Esophagus muscularis mucosa (tissue), 4 donors: ENCODE data around the gene SLC7A14. TPM values are rescaled to one million over a fixed set of nuclear protein-coding genes. Genes with fewer than 3 reads are reported as not detected.

ENCODE experiments used
- DNase-seq: peaks from one replicate; pipeline ENCODE4 v3.0.0-alpha.2; 2017; ENCODE audit errors: extremely low spot score
- H3K27ac ChIP-seq, 4 donors: fragments of 200-600 bp; sonication (generic); replicated peaks in 1 of 4; 1 replicate in 3 of 4; 2 replicates in 1 of 4; pipeline ENCODE4 v1.5.1; 2016 to 2019; ENCODE audit warnings: mild to moderate bottlenecking in 1 of 4
- H3K27me3 ChIP-seq, 4 donors: fragments of 200-600 bp; sonication (generic); one replicate each; pipeline versions ENCODE4 v1.5.1 to v1.6.0; 2016 to 2019
- H3K36me3 ChIP-seq, 4 donors: fragments of 200-600 bp; sonication (generic); one replicate each; pipeline ENCODE4 v1.5.1; 2016 to 2019
- H3K4me1 ChIP-seq, 4 donors: fragments of 200-600 bp; sonication (generic); one replicate each; pipeline ENCODE4 v1.5.1; 2016 to 2019
- H3K4me3 ChIP-seq, 4 donors: fragments of 200-600 bp; sonication (generic); 1 replicate in 2 of 4; 2 replicates in 2 of 4; pipeline ENCODE4 v1.5.1; 2016 to 2019; ENCODE audit warnings: mild to moderate bottlenecking in 4 of 4, moderate library complexity in 1 of 4
- H3K9me3 ChIP-seq, 4 donors: fragments of 200-600 bp; sonication (generic); 1 replicate in 3 of 4; 2 replicates in 1 of 4; pipeline ENCODE4 v1.5.1; 2016 to 2019
- CTCF ChIP-seq, 3 experiments: fragments of 200-600 bp in 2 of 3; fragments of 450-650 bp in 1 of 3; sonication (generic) in 2 of 3; IDR thresholded peaks; one replicate each; pipeline ENCODE4 v1.5.1; 2017 to 2019; ENCODE audit warnings: antibody characterized with exemption in 3 of 3, mild to moderate bottlenecking in 2 of 3, moderate library complexity in 1 of 3
- EP300 ChIP-seq: sonication (generic); formaldehyde crosslinking; IDR thresholded peaks from one replicate; pipeline ENCODE4 v1.6.1; 2017; ENCODE audit warnings: antibody characterized with exemption
- POLR2A ChIP-seq: fragments of 450-650 bp; IDR thresholded peaks from one replicate; pipeline ENCODE4 v1.6.1; 2017; ENCODE audit warnings: antibody characterized with exemption, moderate library complexity, mild to moderate bottlenecking, low read depth
- POLR2AphosphoS5 ChIP-seq, 2 donors: sonication (generic); formaldehyde crosslinking; IDR thresholded peaks; one replicate each; pipeline ENCODE4 v1.6.1; 2017; ENCODE audit warnings: antibody characterized with exemption in 2 of 2
- whole genome bisulfite sequencing: methylation state at CpG from one replicate; pipeline ENCODE4 v1.1.5; 2018; 5-methylcytosine and 5-hydroxymethylcytosine counted together
- intact Hi-C: fragments of 100-400 bp; cut with DNase I; formaldehyde crosslinking; loops from one replicate; pipeline ENCODE4 v1.15.1; 2023
- total RNA-seq, 4 donors: library from RNA; depleted of rRNA; stranded (reverse); fragments of >200 nt; gene quantifications; one replicate each; pipeline versions ENCODE4 v1.1.0 to v1.2.1, GENCODE V29; 2016

SLC7A14 gene
- total RNA-seq, 4 donors from 2014 or later: 0.42 to 1.3 (median 0.58) TPM

GRCh38 chr3:170632780-170633179 is 46.9 kb upstream of the SLC7A14 start:
- intact Hi-C loops: no loop called here
- 83% methylated on average over 4 of the region's 4 CpGs for WGBS
- Histone ChIP-seq H3K9me3 (no peaks in the 10 kb centered on the region), H3K27ac (no peak overlapping the region), H3K4me1 (no peaks in the 10 kb centered on the region), H3K4me3 (no peak overlapping the region), H3K36me3 (no peaks in the 10 kb centered on the region), H3K27me3 (no peaks in the 10 kb centered on the region)
- DNase-seq: peak; percentile 17
- TF ChIP-seq EP300 (no peak), CTCF (IDR thresholded peaks at IDR 0.05) (no peak), POLR2A (no peak), POLR2AphosphoS5 (IDR thresholded peaks at IDR 0.05) (no peak)

GRCh38 chr3:170631755-170632488 is 46.0 kb upstream of the SLC7A14 start:
- Histone ChIP-seq H3K4me1 (no peaks in the 10 kb centered on the region), H3K36me3 (no peaks in the 10 kb centered on the region), H3K4me3 (no peak overlapping the region), H3K27me3 (no peaks in the 10 kb centered on the region), H3K9me3 (no peaks in the 10 kb centered on the region), H3K27ac (no peak overlapping the region)
- intact Hi-C loops: no loop called here
- DNase-seq: peak; percentile 31
- TF ChIP-seq EP300 (no peak), POLR2A (no peak), POLR2AphosphoS5 (IDR thresholded peaks at IDR 0.05) (no peak), CTCF (IDR thresholded peaks at IDR 0.05) (no peak)
- WGBS: 89% methylated on average over 7 of the region's 7 CpGs

GRCh38 chr3:170623524-170623923 is 37.6 kb upstream of the SLC7A14 start:
- no peak overlapping the region for H3K27ac ChIP-seq
- no peak for DNase-seq
- intact Hi-C loops: no loop called here

GRCh38 chr3:170622369-170623159 is 36.7 kb upstream of the SLC7A14 start:
- no peak for TF ChIP-seq EP300
- no peak for TF ChIP-seq CTCF (IDR thresholded peaks at IDR 0.05)
- peak; percentile 31 to 38 for TF ChIP-seq POLR2AphosphoS5 (IDR thresholded peaks at IDR 0.05)
- Histone ChIP-seq H3K9me3 (peaks cover 0 to 9% (median 1%) of the 10 kb centered on the region in 4 donors), H3K4me1 (peaks cover 0 to 10% (median 6%) of the 10 kb centered on the region in 4 donors), H3K4me3 (no peak overlapping the region), H3K27ac (no peak overlapping the region), H3K27me3 (peaks cover 0 to 8% (median 0%) of the 10 kb centered on the region in 4 donors), H3K36me3 (no peaks in the 10 kb centered on the region)
- no peak for DNase-seq
- 5% methylated on average over 5 of the region's 5 CpGs for WGBS
- intact Hi-C loops: no loop called here

More at GRCh38 chr3:170623524-170623923, 37.6 kb upstream of the SLC7A14 start:
- peaks cover 0 to 10% (median 6%) of the 10 kb centered on the region in 4 donors for H3K4me1 ChIP-seq
- no peaks in the 10 kb centered on the region for H3K36me3 ChIP-seq
- H3K4me3 ChIP-seq: no peak overlapping the region
- peaks cover 0 to 9% (median 1%) of the 10 kb centered on the region in 4 donors for H3K9me3 ChIP-seq
- peaks cover 0 to 8% (median 0%) of the 10 kb centered on the region in 4 donors for H3K27me3 ChIP-seq
- WGBS: 42% methylated on average over 1 of the region's 1 CpG
- TF ChIP-seq POLR2A (no peak), POLR2AphosphoS5 (IDR thresholded peaks at IDR 0.05) (no peak), CTCF (IDR thresholded peaks at IDR 0.05) (no peak), EP300 (no peak)
